ENCODE results near the gene PLCG1.

Gene PLCG1

GRCh38 chr20:41219824-41220223 is 82.5 kb downstream of the PLCG1 start:
- DNase-seq, result no peak

- no peak for DNase-seq
Measured at GRCh38 chr20:41221614-41222218, 84.4 kb downstream of the PLCG1 start.

DNA sequence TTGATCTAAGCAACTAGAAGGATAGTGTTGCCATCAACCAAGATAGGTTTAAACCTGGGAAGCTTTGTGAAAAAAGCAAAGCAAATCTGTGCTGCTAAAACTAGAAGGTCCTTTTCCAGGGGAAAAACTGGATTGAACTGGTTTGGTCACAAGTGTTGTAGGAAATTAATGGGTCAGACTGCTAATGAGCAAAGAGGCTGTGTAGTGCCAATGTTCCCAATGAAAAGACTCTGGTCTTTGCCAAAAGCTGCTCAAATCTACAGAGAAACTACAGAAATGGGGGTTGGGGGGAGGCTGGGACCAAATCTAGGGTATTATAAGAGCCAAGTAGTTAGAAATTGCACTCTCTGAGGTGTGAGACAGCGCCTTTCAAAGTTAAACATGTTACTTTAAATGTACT is 85.0 kb downstream of the PLCG1 start:
- DNase-seq, result no peak

GRCh38 chr20:41222703-41223102 is 85.4 kb downstream of the PLCG1 start:
- DNase-seq, result no peak

DNA sequence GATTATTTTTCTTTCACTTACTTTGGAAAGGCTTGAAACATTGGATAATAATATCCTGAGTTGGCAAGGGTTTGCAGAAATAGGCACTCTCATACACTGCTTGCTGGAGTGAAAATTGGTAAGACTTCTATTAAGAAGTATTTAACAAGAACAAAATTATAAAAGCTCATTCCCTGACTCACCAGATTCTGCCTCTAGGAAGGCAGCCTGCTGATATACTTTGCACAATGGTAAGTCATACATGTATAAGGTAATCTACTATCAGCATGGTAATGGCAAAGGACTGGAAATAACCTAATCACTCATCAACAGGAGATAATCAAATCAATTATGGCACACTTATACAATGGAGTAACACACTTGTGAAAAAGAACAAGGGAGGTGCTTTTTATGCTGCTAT is 85.8 kb downstream of the PLCG1 start:
- no peak for DNase-seq

DNA sequence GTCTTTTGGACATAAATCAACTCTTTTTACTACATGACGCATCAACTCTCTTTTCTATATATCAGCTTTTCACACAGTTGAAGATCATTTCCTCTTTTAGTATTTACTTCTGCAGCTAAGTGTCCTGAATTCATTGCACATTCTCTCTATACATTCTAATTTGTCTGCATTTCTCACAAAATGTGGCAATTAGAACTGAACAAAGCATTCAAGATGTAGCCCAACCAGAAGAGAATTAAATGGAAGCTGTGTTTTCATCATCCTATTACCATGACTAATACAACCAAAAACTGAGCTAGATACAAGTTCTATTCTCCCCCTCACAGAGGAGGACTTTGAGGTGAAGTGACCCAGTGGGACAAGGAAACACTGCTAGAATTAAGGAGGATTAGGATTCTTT is 86.9 kb downstream of the PLCG1 start:
- DNase-seq, result no peak

DNA sequence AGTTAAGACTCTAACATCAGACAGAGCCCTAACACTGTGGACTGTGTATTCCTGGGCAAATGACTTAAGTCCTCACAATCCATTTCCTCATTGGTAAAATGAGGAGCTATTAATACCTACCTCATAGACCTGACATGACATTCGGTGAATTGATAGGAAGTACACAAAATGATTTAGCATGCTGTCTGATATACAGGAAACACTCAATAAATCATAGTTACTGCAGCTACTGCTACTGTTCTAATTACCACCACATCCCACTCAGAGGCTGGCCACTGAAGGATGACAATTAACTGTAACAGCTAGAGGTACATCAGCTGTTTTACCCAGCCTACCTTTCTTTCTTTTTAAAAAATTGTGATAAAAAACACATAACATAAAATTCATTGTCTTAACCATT is 87.7 kb downstream of the PLCG1 start:
- no peak for DNase-seq

- no peak for DNase-seq
Measured at GRCh38 chr20:41226426-41226825, 89.1 kb downstream of the PLCG1 start.

Data from retina (tissue), 1 donor.